ENCODE results near the gene ZFAND5. TPM values are rescaled to one million over a fixed set of nuclear protein-coding genes. Genes with fewer than 3 reads are reported as not detected.

The ZFAND5 gene
- total RNA-seq, 1 donor from 2014 or later, result 183 TPM

DNA sequence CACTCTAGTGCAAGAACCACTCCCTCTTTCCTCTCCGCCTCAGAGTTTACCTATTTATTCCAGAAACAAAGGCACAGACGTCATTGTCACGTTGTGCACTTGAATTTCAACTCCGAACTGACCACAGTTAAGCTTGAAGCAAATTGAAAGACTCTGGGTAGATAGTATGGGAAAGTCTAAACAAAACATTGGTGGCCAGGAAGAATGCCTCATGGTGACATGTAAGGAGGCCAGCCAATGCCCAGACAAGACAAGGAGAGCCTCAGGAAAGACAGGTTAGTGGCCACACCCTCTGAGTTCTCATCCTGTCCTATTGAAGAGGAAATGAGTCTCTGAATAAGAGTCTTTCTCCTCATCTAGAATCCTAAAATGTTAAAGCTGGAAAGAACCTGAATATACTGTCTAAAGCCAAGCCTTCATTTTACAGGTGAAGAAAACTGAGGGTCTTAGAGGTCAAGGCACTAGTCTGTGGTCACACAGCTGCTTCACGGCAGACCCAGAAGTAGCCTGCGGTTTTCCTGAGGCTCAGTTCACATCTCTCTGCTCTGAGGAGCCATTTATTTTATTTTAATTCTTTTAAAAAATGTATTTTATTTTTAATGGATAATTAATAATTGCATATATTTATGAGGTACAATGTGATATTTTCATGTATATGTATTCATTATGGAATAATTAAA lies 30.2 kb downstream of the ZFAND5 start:
- Mint-ChIP-seq H3K9me3 (ENCODE audit: low read depth) (no peaks in the 10 kb centered on the region), H3K27me3 (no peaks in the 10 kb centered on the region), H3K4me1 (ENCODE audit: low read depth) (no peaks in the 10 kb centered on the region), H3K4me3 (ENCODE audit: low read depth) (no peak overlapping the region), H3K36me3 (ENCODE audit: insufficient read depth) (no peaks in the 10 kb centered on the region), H3K27ac (no peak overlapping the region)
- TF ChIP-seq, protein P1, sequence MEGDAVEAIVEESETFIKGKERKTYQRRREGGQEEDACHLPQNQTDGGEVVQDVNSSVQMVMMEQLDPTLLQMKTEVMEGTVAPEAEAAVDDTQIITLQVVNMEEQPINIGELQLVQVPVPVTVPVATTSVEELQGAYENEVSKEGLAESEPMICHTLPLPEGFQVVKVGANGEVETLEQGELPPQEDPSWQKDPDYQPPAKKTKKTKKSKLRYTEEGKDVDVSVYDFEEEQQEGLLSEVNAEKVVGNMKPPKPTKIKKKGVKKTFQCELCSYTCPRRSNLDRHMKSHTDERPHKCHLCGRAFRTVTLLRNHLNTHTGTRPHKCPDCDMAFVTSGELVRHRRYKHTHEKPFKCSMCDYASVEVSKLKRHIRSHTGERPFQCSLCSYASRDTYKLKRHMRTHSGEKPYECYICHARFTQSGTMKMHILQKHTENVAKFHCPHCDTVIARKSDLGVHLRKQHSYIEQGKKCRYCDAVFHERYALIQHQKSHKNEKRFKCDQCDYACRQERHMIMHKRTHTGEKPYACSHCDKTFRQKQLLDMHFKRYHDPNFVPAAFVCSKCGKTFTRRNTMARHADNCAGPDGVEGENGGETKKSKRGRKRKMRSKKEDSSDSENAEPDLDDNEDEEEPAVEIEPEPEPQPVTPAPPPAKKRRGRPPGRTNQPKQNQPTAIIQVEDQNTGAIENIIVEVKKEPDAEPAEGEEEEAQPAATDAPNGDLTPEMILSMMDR (IDR thresholded peaks at IDR 0.05; ENCODE audit: unreplicated experiment), result no peak
- no peak for DNase-seq (ENCODE audit: low spot score, unreplicated experiment)

DNA sequence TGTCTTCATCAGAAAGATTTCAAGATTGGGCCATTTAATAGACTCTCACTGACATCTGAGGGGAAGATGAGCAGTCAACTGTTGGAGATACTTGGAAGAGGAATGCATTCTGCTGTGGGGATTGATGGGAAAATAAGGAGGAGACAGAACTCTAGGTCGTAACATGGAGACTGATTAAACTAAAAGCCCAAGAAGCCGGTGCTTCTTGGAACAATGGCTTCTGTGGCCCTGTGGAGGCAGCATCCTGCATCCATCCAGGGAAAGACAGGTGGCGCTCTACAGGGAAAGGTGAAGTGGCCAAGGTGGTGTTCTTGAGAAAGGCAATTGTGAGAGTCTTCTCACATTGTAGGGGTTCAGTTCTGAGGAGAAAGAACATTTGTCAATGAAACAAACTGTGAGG lies 31.3 kb downstream of the ZFAND5 start:
- Mint-ChIP-seq H3K4me1 (ENCODE audit: low read depth) (no peaks in the 10 kb centered on the region), H3K27ac (no peak overlapping the region), H3K4me3 (ENCODE audit: low read depth) (no peak overlapping the region), H3K27me3 (no peaks in the 10 kb centered on the region), H3K36me3 (ENCODE audit: insufficient read depth) (no peaks in the 10 kb centered on the region), H3K9me3 (ENCODE audit: low read depth) (peaks cover 4% of the 10 kb centered on the region)
- DNase-seq (ENCODE audit: low spot score, unreplicated experiment), result no peak
- TF ChIP-seq, protein P1 (IDR thresholded peaks at IDR 0.05; ENCODE audit: unreplicated experiment), result no peak

DNA sequence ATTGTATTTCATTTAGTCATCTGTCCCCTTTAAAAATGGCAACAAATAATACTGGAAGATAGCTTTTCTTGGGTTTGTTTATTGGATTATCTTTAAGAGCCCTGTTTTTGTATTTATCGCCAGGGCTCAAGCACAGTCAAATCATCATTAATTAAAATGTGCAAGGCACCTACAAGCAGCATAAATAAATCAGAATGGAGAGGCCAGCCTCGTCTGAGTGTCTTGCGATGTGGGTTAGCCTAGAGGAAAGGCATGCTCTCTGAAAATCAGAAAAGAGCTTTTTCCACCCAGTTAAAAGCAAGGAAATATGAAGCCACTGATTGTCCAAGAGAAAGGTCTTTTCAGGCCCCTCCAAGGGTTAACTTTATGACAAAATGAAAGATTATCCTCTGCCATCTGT lies 31.8 kb downstream of the ZFAND5 start:
- Mint-ChIP-seq H3K36me3 (ENCODE audit: insufficient read depth) (no peaks in the 10 kb centered on the region), H3K27me3 (no peaks in the 10 kb centered on the region), H3K4me1 (ENCODE audit: low read depth) (no peaks in the 10 kb centered on the region), H3K9me3 (ENCODE audit: low read depth) (peaks cover 4% of the 10 kb centered on the region), H3K27ac (no peak overlapping the region), H3K4me3 (ENCODE audit: low read depth) (no peak overlapping the region)
- DNase-seq (ENCODE audit: low spot score, unreplicated experiment), result no peak
- TF ChIP-seq, protein P1 (IDR thresholded peaks at IDR 0.05; ENCODE audit: unreplicated experiment), result no peak

DNA sequence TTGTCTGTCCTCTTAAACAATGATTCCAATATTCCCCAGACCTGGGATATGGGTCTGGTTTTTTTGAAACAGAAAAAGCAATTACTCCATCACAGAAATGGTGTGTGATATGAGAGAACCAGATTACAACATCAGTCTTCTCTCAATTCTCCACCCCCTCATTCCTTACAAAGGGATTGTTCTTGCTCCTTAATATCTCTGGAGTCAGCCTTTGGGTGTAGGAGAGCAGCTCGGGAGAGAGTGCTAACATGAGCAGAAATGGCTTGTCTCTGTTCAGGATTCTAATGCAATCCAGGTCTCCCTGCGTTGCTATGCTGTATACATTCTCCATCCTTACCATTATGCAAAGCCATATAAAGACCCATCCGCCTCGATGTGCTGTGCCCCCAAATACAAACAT lies 32.7 kb downstream of the ZFAND5 start:
- H3K4me1 Mint-ChIP-seq (ENCODE audit: low read depth), result no peaks in the 10 kb centered on the region
- peaks cover 4% of the 10 kb centered on the region for H3K9me3 Mint-ChIP-seq (ENCODE audit: low read depth)
- H3K4me3 Mint-ChIP-seq (ENCODE audit: low read depth), result no peak overlapping the region
- TF ChIP-seq, protein P1 (IDR thresholded peaks at IDR 0.05; ENCODE audit: unreplicated experiment), result no peak
- H3K27me3 Mint-ChIP-seq, result no peaks in the 10 kb centered on the region
- no peak overlapping the region for H3K27ac Mint-ChIP-seq
- DNase-seq (ENCODE audit: low spot score, unreplicated experiment), result no peak
- H3K36me3 Mint-ChIP-seq (ENCODE audit: insufficient read depth), result no peaks in the 10 kb centered on the region

DNA sequence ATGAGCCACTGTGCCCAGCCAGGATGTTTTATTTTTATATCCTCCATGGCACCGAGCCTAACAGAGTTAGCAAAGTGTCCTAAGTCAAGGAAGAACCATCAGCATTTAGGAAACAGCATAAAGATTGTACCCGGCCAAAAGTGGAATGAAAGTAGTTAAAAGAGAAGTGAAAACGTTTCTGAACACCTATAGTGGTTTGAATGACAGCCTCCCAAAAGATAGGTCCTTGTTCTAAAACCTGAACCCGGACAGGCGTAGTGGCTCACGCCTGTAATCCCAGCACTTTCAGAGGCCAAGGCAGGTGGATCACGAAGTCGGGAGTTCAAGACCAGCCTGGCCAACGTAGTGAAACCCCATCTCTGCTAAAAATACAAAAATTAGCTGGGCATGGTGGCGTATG lies 37.4 kb downstream of the ZFAND5 start:
- no peak overlapping the region for H3K4me3 Mint-ChIP-seq (ENCODE audit: low read depth)

More for the DNA sequence above, 37.4 kb downstream of the ZFAND5 start:
- TF ChIP-seq, protein P1 (IDR thresholded peaks at IDR 0.05; ENCODE audit: unreplicated experiment), result no peak
- Mint-ChIP-seq H3K9me3 (ENCODE audit: low read depth) (peaks cover 9% of the 10 kb centered on the region), H3K27ac (no peak overlapping the region), H3K4me1 (ENCODE audit: low read depth) (no peaks in the 10 kb centered on the region), H3K27me3 (no peaks in the 10 kb centered on the region), H3K36me3 (ENCODE audit: insufficient read depth) (no peaks in the 10 kb centered on the region)
- no peak for DNase-seq (ENCODE audit: low spot score, unreplicated experiment)

All from progenitor cell of endocrine pancreas (in vitro differentiated cells).